Gastrocnemius medialis (tissue), 4 donors: Measurements from ENCODE around the gene ITFG1.

Source experiments
- CTCF ChIP-seq, 5 experiments: fragments of 450-650 bp in 3 of 5; fragments of 200-600 bp in 2 of 5; sonication (generic) in 2 of 5; IDR thresholded peaks in 4 of 5; conservative IDR thresholded peaks in 1 of 5; 1 replicate in 4 of 5; 2 replicates in 1 of 5; pipeline ENCODE4 v1.5.1; 2016 to 2019; ENCODE audit warnings: antibody characterized with exemption in 5 of 5, mild to moderate bottlenecking in 3 of 5, moderate library complexity in 3 of 5
- POLR2A ChIP-seq, 2 donors: fragments of 450-650 bp; IDR thresholded peaks; one replicate each; pipeline ENCODE4 v1.6.1; 2017; ENCODE audit warnings: antibody characterized with exemption in 2 of 2, mild to moderate bottlenecking in 2 of 2, moderate library complexity in 2 of 2

GRCh38 chr16:47408491-47408890 is 52.4 kb downstream of the ITFG1 start:
- TF ChIP-seq CTCF (IDR thresholded peaks at IDR 0.05 in 4 of 5, conservative IDR thresholded peaks at IDR 0.05 in 1 of 5) = no peak
- TF ChIP-seq POLR2A (IDR thresholded peaks at IDR 0.05) = no peak
